GM12865 (cell line): ENCODE measurements around the gene RSF1.

Experiments used
- DNase-seq: peaks from one replicate; pipeline ENCODE4 v3.0.0; 2010; ENCODE audit warnings: low read depth
- H3K4me3 ChIP-seq: 2 replicates; pipeline ENCODE4 v1.5.1; 2011; ENCODE audit warnings: mild to moderate bottlenecking, low read depth, low read length, control low read depth
- TF ChIP-seq, protein P1 (sequence below): IDR thresholded peaks from 2 replicates; pipeline ENCODE4 v1.5.1; 2011; ENCODE audit warnings: low read length, control low read depth, low read depth, inconsistent platforms; ENCODE audit not compliant: insufficient read depth; ENCODE audit errors: missing control alignments

RSF1 gene

DNA sequence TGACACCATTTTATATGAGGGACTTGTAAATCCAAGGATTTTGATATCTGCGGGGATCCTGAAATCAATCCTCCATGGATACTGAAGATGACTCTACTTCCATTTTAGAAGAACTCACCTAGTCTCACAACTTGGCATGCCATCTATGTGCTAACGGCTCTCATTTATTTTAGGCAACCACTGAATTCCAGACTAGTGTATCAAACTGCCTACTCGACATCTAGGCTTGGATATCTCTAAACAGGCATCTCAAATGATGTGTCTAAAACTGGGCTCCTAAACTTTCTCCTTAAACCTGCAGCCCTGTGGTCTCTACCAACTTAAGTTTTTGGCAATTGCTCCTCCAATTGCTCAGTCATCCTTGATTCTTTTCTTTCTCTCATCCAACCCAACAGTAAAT lies 151.8 kb downstream of the RSF1 start:
- no peak overlapping the region for H3K4me3 ChIP-seq
- TF ChIP-seq, protein P1, sequence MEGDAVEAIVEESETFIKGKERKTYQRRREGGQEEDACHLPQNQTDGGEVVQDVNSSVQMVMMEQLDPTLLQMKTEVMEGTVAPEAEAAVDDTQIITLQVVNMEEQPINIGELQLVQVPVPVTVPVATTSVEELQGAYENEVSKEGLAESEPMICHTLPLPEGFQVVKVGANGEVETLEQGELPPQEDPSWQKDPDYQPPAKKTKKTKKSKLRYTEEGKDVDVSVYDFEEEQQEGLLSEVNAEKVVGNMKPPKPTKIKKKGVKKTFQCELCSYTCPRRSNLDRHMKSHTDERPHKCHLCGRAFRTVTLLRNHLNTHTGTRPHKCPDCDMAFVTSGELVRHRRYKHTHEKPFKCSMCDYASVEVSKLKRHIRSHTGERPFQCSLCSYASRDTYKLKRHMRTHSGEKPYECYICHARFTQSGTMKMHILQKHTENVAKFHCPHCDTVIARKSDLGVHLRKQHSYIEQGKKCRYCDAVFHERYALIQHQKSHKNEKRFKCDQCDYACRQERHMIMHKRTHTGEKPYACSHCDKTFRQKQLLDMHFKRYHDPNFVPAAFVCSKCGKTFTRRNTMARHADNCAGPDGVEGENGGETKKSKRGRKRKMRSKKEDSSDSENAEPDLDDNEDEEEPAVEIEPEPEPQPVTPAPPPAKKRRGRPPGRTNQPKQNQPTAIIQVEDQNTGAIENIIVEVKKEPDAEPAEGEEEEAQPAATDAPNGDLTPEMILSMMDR: no peak
- no peak for DNase-seq

DNA sequence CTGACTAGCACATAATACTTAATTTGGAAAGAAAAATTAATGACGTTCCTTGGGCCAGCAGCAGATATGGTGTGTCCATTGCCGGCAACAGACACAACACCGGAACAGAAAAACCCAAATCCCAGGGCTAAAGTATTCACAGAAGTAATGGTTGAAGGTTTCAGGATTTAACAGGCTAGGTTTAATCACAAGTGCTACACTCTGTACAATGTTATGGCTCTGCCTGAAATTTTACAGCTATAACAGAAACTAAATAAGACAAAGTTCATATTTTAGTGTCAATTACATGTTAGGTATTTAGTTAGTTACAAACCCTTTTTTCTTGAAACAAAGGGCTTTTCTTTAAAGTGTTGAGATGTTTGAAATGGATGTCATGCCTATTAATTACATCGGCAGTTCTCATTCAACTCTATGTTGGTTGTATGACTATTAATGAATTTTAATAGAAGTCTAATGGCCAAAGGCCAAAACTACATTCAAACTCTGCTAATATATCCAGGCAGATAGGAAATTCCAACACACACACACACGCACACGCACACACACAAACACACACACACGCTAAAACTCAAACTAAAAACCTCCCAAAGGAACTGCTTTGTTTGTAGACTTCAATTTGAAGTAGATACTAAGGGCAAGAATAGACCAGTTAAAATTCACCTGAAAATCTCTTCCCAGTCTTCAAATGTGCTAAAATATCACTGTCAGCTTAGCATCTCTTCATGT lies 155.1 kb downstream of the RSF1 start:
- no peak overlapping the region for H3K4me3 ChIP-seq
- TF ChIP-seq, protein P1: no peak
- no peak for DNase-seq

GRCh38 chr11:77661670-77662069 lies 158.9 kb downstream of the RSF1 start:
- TF ChIP-seq, protein P1: no peak
- H3K4me3 ChIP-seq: no peak overlapping the region
- DNase-seq: no peak

DNA sequence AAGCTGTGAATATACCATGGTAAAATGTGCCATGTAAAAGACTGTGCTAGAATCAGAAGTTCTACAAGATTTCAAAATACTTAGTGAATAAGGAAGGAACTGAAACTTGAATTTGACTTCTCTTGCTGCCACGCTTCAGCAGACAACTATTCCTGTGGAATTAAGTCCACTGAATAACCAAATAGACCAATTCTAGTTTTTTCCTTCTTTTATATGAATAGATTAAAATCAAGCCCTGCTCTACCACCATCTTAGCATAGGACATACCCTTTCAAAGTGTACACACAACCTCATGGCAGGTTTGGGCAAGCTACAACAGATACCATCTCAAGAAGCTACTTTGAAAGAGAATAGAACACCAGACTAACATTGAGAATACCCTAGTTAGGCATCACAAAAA lies 159.6 kb downstream of the RSF1 start:
- TF ChIP-seq, protein P1: no peak
- DNase-seq: no peak
- H3K4me3 ChIP-seq: no peak overlapping the region

- no peak overlapping the region for H3K4me3 ChIP-seq
- DNase-seq: no peak
- TF ChIP-seq, protein P1: no peak
These were observed 162.1 kb downstream of the RSF1 start for GRCh38 chr11:77658213-77659013.

DNA sequence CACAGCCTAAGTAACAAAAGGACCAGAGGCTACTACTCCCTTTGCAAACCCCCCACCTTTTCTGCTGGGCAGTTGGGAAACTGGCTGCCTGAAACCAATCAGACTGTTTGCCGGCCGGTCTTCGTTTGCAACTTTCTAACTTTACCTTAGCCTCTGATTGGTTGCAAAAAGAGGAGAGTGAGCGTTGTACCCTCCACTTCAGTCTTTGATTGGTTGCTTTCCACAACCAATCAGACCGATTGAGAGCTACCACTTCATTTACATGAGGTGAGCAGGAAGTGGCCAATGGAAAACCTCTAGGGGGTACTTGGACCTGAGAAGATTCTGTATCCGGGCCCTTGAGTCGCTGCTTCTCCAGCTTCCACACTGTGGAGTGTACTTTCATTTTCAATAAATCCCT lies 164.2 kb downstream of the RSF1 start:
- H3K4me3 ChIP-seq: no peak overlapping the region
- TF ChIP-seq, protein P1: no peak
- no peak for DNase-seq
